HEK293 (cell line): Measurements from ENCODE around the gene TLCD2.
"Not testable (repeated sequence)": the region's sequence is repeated elsewhere in the genome, so short reads cannot be mapped to it uniquely, and the experiment has no call there.

Source experiments
- GFI1B ChIP-seq: fragments of 450-650 bp; formaldehyde crosslinking; IDR thresholded peaks from 2 replicates; pipeline ENCODE4 v1.5.1; 2016; ENCODE audit warnings: missing biosample characterization, missing genetic modification characterization
- REST ChIP-seq: fragments of 450-650 bp; formaldehyde crosslinking; IDR thresholded peaks from 2 replicates; pipeline ENCODE4 v1.5.1; 2016; ENCODE audit warnings: missing biosample characterization, missing genetic modification characterization
- ZBTB7A ChIP-seq: fragments of 450-650 bp; formaldehyde crosslinking; IDR thresholded peaks from 2 replicates; pipeline ENCODE4 v1.5.1; 2016; ENCODE audit warnings: low read depth, missing biosample characterization, missing genetic modification characterization
- ZNF146 ChIP-seq: fragments of 450-650 bp; formaldehyde crosslinking; IDR thresholded peaks from 2 replicates; pipeline ENCODE4 v1.5.1; 2016; ENCODE audit warnings: missing biosample characterization, missing genetic modification characterization
- ZNF221 ChIP-seq: fragments of 450-650 bp; formaldehyde crosslinking; IDR thresholded peaks from 2 replicates; pipeline ENCODE4 v1.5.1; 2017; ENCODE audit warnings: missing biosample characterization, missing genetic modification characterization, borderline replicate concordance
- ZNF24 ChIP-seq: fragments of 450-650 bp; formaldehyde crosslinking; IDR thresholded peaks from 2 replicates; pipeline ENCODE4 v1.5.1; 2016; ENCODE audit warnings: missing biosample characterization, missing genetic modification characterization
- ZNF416 ChIP-seq: fragments of 450-650 bp; formaldehyde crosslinking; IDR thresholded peaks from 2 replicates; pipeline ENCODE4 v1.5.1; 2016; ENCODE audit warnings: missing biosample characterization, missing genetic modification characterization
- ZNF510 ChIP-seq: fragments of 450-650 bp; formaldehyde crosslinking; IDR thresholded peaks from 2 replicates; pipeline ENCODE4 v1.5.1; 2018; ENCODE audit warnings: mild to moderate bottlenecking, missing genetic modification characterization, missing biosample characterization; ENCODE audit not compliant: insufficient replicate concordance
- ZNF792 ChIP-seq: fragments of 450-650 bp; formaldehyde crosslinking; IDR thresholded peaks from 2 replicates; pipeline ENCODE4 v1.5.1; 2016; ENCODE audit warnings: missing biosample characterization, missing genetic modification characterization
- ZSCAN30 ChIP-seq: fragments of 450-650 bp; IDR thresholded peaks from 2 replicates; pipeline ENCODE4 v1.5.1; 2018; ENCODE audit warnings: missing biosample characterization, mild to moderate bottlenecking, missing genetic modification characterization, moderate library complexity
- ZXDB ChIP-seq: fragments of 450-650 bp; formaldehyde crosslinking; IDR thresholded peaks from 2 replicates; pipeline ENCODE4 v1.5.1; 2016; ENCODE audit warnings: missing biosample characterization, missing genetic modification characterization
- TF ChIP-seq, protein P1 (sequence below): fragments of 450-650 bp; formaldehyde crosslinking; IDR thresholded peaks from 2 replicates; pipeline ENCODE4 v1.5.1; 2016; ENCODE audit warnings: missing biosample characterization, missing genetic modification characterization

GRCh38 chr17:1741899-1742298 is 31.7 kb upstream of the TLCD2 start:
- TF ChIP-seq REST; ZNF24 (tag by site-specific recombination); ZBTB7A; GFI1B (tag by site-specific recombination); ZSCAN30 (tag by site-specific recombination); ZNF146 (tag by site-specific recombination); ZNF792 (tag by site-specific recombination); ZNF416; ZXDB; ZNF510 (tag by site-specific recombination); ZNF221 (tag by site-specific recombination): not testable (repeated sequence)
- TF ChIP-seq, protein P1, sequence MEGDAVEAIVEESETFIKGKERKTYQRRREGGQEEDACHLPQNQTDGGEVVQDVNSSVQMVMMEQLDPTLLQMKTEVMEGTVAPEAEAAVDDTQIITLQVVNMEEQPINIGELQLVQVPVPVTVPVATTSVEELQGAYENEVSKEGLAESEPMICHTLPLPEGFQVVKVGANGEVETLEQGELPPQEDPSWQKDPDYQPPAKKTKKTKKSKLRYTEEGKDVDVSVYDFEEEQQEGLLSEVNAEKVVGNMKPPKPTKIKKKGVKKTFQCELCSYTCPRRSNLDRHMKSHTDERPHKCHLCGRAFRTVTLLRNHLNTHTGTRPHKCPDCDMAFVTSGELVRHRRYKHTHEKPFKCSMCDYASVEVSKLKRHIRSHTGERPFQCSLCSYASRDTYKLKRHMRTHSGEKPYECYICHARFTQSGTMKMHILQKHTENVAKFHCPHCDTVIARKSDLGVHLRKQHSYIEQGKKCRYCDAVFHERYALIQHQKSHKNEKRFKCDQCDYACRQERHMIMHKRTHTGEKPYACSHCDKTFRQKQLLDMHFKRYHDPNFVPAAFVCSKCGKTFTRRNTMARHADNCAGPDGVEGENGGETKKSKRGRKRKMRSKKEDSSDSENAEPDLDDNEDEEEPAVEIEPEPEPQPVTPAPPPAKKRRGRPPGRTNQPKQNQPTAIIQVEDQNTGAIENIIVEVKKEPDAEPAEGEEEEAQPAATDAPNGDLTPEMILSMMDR, result not testable (repeated sequence)
